ENCODE results near the gene CCKAR. TPM values are rescaled to one million over a fixed set of nuclear protein-coding genes. Genes with fewer than 3 reads are reported as not detected.

CCKAR gene
- polyA plus RNA-seq, 4 donors: 0.18 TPM; not detected in 3

- no peak overlapping the region for H3K27ac ChIP-seq (ENCODE audit: low read depth in 1 of 3, low read length in 2 of 3)
- H3K9me3 ChIP-seq (ENCODE audit: control insufficient read depth in 2 of 2, insufficient read depth in 1 of 2, low read depth in 1 of 2, low read length in 1 of 2): no peaks in the 10 kb centered on the region
- WGBS, 3 donors: 62 to 93% (median 85%) methylated on average over 1 of the region's 1 CpG
- no peaks in the 10 kb centered on the region for H3K4me1 ChIP-seq (ENCODE audit: control insufficient read depth in 3 of 3, insufficient read depth in 2 of 3, low read depth in 1 of 3, low read length in 2 of 3)
- H3K27me3 ChIP-seq (ENCODE audit: control insufficient read depth in 3 of 3, insufficient read depth in 3 of 3, low read length in 3 of 3): no peaks in the 10 kb centered on the region
- FAIRE-seq (no peak), DNase-seq (no peak)
- no peak overlapping the region for H3K4me3 ChIP-seq (ENCODE audit: low read depth in 1 of 3, low read length in 3 of 3)
- H3K36me3 ChIP-seq (ENCODE audit: control insufficient read depth in 3 of 3, insufficient read depth in 2 of 3, low read depth in 1 of 3, low read length in 3 of 3): no peaks in the 10 kb centered on the region
Measured at GRCh38 chr4:26524011-26524410, 33.7 kb upstream of the CCKAR start.

GRCh38 chr4:26522478-26522877 lies 32.2 kb upstream of the CCKAR start:
- DNase-seq (no peak), FAIRE-seq (no peak)
- no peaks in the 10 kb centered on the region for H3K36me3 ChIP-seq (ENCODE audit: control insufficient read depth in 3 of 3, insufficient read depth in 2 of 3, low read depth in 1 of 3, low read length in 3 of 3)
- WGBS, 3 donors: 57 to 64% (median 61%) methylated on average over 3 of the region's 3 CpGs
- H3K4me1 ChIP-seq (ENCODE audit: control insufficient read depth in 3 of 3, insufficient read depth in 2 of 3, low read depth in 1 of 3, low read length in 2 of 3): no peaks in the 10 kb centered on the region
- no peaks in the 10 kb centered on the region for H3K9me3 ChIP-seq (ENCODE audit: control insufficient read depth in 2 of 2, insufficient read depth in 1 of 2, low read depth in 1 of 2, low read length in 1 of 2)
- no peak overlapping the region for H3K4me3 ChIP-seq (ENCODE audit: low read depth in 1 of 3, low read length in 3 of 3)
- H3K27ac ChIP-seq (ENCODE audit: low read depth in 1 of 3, low read length in 2 of 3): no peak overlapping the region
- no peaks in the 10 kb centered on the region for H3K27me3 ChIP-seq (ENCODE audit: control insufficient read depth in 3 of 3, insufficient read depth in 3 of 3, low read length in 3 of 3)

GRCh38 chr4:26520728-26521450 lies 30.6 kb upstream of the CCKAR start:
- DNase-seq: no peak
- Histone ChIP-seq H3K4me3 (ENCODE audit: low read depth in 1 of 3, low read length in 3 of 3) (no peak overlapping the region), H3K27ac (ENCODE audit: low read depth in 1 of 3, low read length in 2 of 3) (no peak overlapping the region), H3K9me3 (ENCODE audit: control insufficient read depth in 2 of 2, insufficient read depth in 1 of 2, low read depth in 1 of 2, low read length in 1 of 2) (no peaks in the 10 kb centered on the region), H3K36me3 (ENCODE audit: control insufficient read depth in 3 of 3, insufficient read depth in 2 of 3, low read depth in 1 of 3, low read length in 3 of 3) (no peaks in the 10 kb centered on the region), H3K27me3 (ENCODE audit: control insufficient read depth in 3 of 3, insufficient read depth in 3 of 3, low read length in 3 of 3) (no peaks in the 10 kb centered on the region), H3K4me1 (ENCODE audit: control insufficient read depth in 3 of 3, insufficient read depth in 2 of 3, low read depth in 1 of 3, low read length in 2 of 3) (no peaks in the 10 kb centered on the region)
- WGBS, 3 donors: 83 to 87% (median 86%) methylated on average over 7 of the region's 7 CpGs
- no peak for FAIRE-seq

- no peak for FAIRE-seq
- Histone ChIP-seq H3K27ac (ENCODE audit: low read depth in 1 of 3, low read length in 2 of 3) (no peak overlapping the region), H3K27me3 (ENCODE audit: control insufficient read depth in 3 of 3, insufficient read depth in 3 of 3, low read length in 3 of 3) (no peaks in the 10 kb centered on the region), H3K36me3 (ENCODE audit: control insufficient read depth in 3 of 3, insufficient read depth in 2 of 3, low read depth in 1 of 3, low read length in 3 of 3) (no peaks in the 10 kb centered on the region), H3K9me3 (ENCODE audit: control insufficient read depth in 2 of 2, insufficient read depth in 1 of 2, low read depth in 1 of 2, low read length in 1 of 2) (no peaks in the 10 kb centered on the region), H3K4me1 (ENCODE audit: control insufficient read depth in 3 of 3, insufficient read depth in 2 of 3, low read depth in 1 of 3, low read length in 2 of 3) (no peaks in the 10 kb centered on the region), H3K4me3 (ENCODE audit: low read depth in 1 of 3, low read length in 3 of 3) (no peak overlapping the region)
- WGBS, 3 donors: 65 to 84% (median 72%) methylated on average over 2 of the region's 2 CpGs
- DNase-seq: no peak
Measured at GRCh38 chr4:26515936-26516335, 25.7 kb upstream of the CCKAR start.

- Histone ChIP-seq H3K36me3 (ENCODE audit: control insufficient read depth in 3 of 3, insufficient read depth in 2 of 3, low read depth in 1 of 3, low read length in 3 of 3) (no peaks in the 10 kb centered on the region), H3K4me1 (ENCODE audit: control insufficient read depth in 3 of 3, insufficient read depth in 2 of 3, low read depth in 1 of 3, low read length in 2 of 3) (no peaks in the 10 kb centered on the region), H3K27me3 (ENCODE audit: control insufficient read depth in 3 of 3, insufficient read depth in 3 of 3, low read length in 3 of 3) (no peaks in the 10 kb centered on the region), H3K27ac (ENCODE audit: low read depth in 1 of 3, low read length in 2 of 3) (no peak overlapping the region), H3K9me3 (ENCODE audit: control insufficient read depth in 2 of 2, insufficient read depth in 1 of 2, low read depth in 1 of 2, low read length in 1 of 2) (no peaks in the 10 kb centered on the region), H3K4me3 (ENCODE audit: low read depth in 1 of 3, low read length in 3 of 3) (no peak overlapping the region)
- FAIRE-seq (no peak), DNase-seq (no peak)
- WGBS, 3 donors: 42 to 64% (median 56%) methylated on average over 4 of the region's 4 CpGs
Measured at GRCh38 chr4:26510334-26510964, 20.2 kb upstream of the CCKAR start.

- Histone ChIP-seq H3K4me3 (ENCODE audit: low read depth in 1 of 3, low read length in 3 of 3) (no peak overlapping the region), H3K4me1 (ENCODE audit: control insufficient read depth in 3 of 3, insufficient read depth in 2 of 3, low read depth in 1 of 3, low read length in 2 of 3) (no peaks in the 10 kb centered on the region), H3K27ac (ENCODE audit: low read depth in 1 of 3, low read length in 2 of 3) (no peak overlapping the region), H3K36me3 (ENCODE audit: control insufficient read depth in 3 of 3, insufficient read depth in 2 of 3, low read depth in 1 of 3, low read length in 3 of 3) (no peaks in the 10 kb centered on the region), H3K27me3 (ENCODE audit: control insufficient read depth in 3 of 3, insufficient read depth in 3 of 3, low read length in 3 of 3) (no peaks in the 10 kb centered on the region), H3K9me3 (ENCODE audit: control insufficient read depth in 2 of 2, insufficient read depth in 1 of 2, low read depth in 1 of 2, low read length in 1 of 2) (no peaks in the 10 kb centered on the region)
- FAIRE-seq: no peak
- 74 to 81% (median 79%) methylated on average over 8 of the region's 8 CpGs for WGBS, 3 donors
- DNase-seq: no peak
Measured at GRCh38 chr4:26509681-26510333, 19.5 kb upstream of the CCKAR start.

GRCh38 chr4:26507286-26507685 lies 17.0 kb upstream of the CCKAR start:
- Histone ChIP-seq H3K27me3 (ENCODE audit: control insufficient read depth in 3 of 3, insufficient read depth in 3 of 3, low read length in 3 of 3) (no peaks in the 10 kb centered on the region), H3K9me3 (ENCODE audit: control insufficient read depth in 2 of 2, insufficient read depth in 1 of 2, low read depth in 1 of 2, low read length in 1 of 2) (no peaks in the 10 kb centered on the region), H3K4me3 (ENCODE audit: low read depth in 1 of 3, low read length in 3 of 3) (no peak overlapping the region), H3K4me1 (ENCODE audit: control insufficient read depth in 3 of 3, insufficient read depth in 2 of 3, low read depth in 1 of 3, low read length in 2 of 3) (no peaks in the 10 kb centered on the region), H3K27ac (ENCODE audit: low read depth in 1 of 3, low read length in 2 of 3) (no peak overlapping the region), H3K36me3 (ENCODE audit: control insufficient read depth in 3 of 3, insufficient read depth in 2 of 3, low read depth in 1 of 3, low read length in 3 of 3) (no peaks in the 10 kb centered on the region)
- DNase-seq (no peak), FAIRE-seq (no peak)
- WGBS, 3 donors: 87 to 89% (median 88%) methylated on average over 4 of the region's 4 CpGs

- FAIRE-seq (no peak), DNase-seq (no peak)
- no peaks in the 10 kb centered on the region for H3K9me3 ChIP-seq (ENCODE audit: control insufficient read depth in 2 of 2, insufficient read depth in 1 of 2, low read depth in 1 of 2, low read length in 1 of 2)
- 52 to 62% (median 55%) methylated on average over 4 of the region's 4 CpGs for WGBS, 3 donors
- H3K4me1 ChIP-seq (ENCODE audit: control insufficient read depth in 3 of 3, insufficient read depth in 2 of 3, low read depth in 1 of 3, low read length in 2 of 3): no peaks in the 10 kb centered on the region
- H3K27ac ChIP-seq (ENCODE audit: low read depth in 1 of 3, low read length in 2 of 3): no peak overlapping the region
- no peaks in the 10 kb centered on the region for H3K36me3 ChIP-seq (ENCODE audit: control insufficient read depth in 3 of 3, insufficient read depth in 2 of 3, low read depth in 1 of 3, low read length in 3 of 3)
- no peaks in the 10 kb centered on the region for H3K27me3 ChIP-seq (ENCODE audit: control insufficient read depth in 3 of 3, insufficient read depth in 3 of 3, low read length in 3 of 3)
- no peak overlapping the region for H3K4me3 ChIP-seq (ENCODE audit: low read depth in 1 of 3, low read length in 3 of 3)
Measured at GRCh38 chr4:26503844-26504243, 13.6 kb upstream of the CCKAR start.

Data from small intestine (tissue), 7 donors.